Stimulated activated CD8-positive, alpha-beta memory T cell treated with anti-CD3 and anti-CD28 coated beads, Interleukin-15, amount 100 ng/mL, for 48 hours (primary cell): Measurements from ENCODE around the gene FAM50A.

Source experiments
- DNase-seq, 2 donors: peaks; one replicate each; pipeline ENCODE4 v3.0.0-alpha.2; 2020; ENCODE audit warnings: low read depth in 2 of 2

FAM50A gene

GRCh38 chrX:154440623-154441357, 3.2 kb upstream of the FAM50A start:
- DNase-seq, result no peak

GRCh38 chrX:154441564-154441963, 2.4 kb upstream of the FAM50A start:
- DNase-seq, result no peak

- DNase-seq, result no peak
Measured at GRCh38 chrX:154441984-154442707, 1.8 kb upstream of the FAM50A start.

- DNase-seq, result no peak
Measured at GRCh38 chrX:154443479-154443910, 446 bp upstream of the FAM50A start.

GRCh38 chrX:154444755-154445246, 860 bp downstream of the FAM50A start:
- DNase-seq, result no peak

- DNase-seq, result no peak
Measured at GRCh38 chrX:154445776-154446175, 1.8 kb downstream of the FAM50A start.

GRCh38 chrX:154446430-154446829, 2.5 kb downstream of the FAM50A start:
- DNase-seq, result no peak

GRCh38 chrX:154448484-154448883, 4.5 kb downstream of the FAM50A start:
- DNase-seq, result no peak

GRCh38 chrX:154449618-154450017, 5.7 kb downstream of the FAM50A start:
- DNase-seq, result no peak

- no peak for DNase-seq
Measured at GRCh38 chrX:154450312-154450711, 6.4 kb downstream of the FAM50A start.

- DNase-seq, result no peak
Measured at GRCh38 chrX:154452823-154453222, 8.9 kb downstream of the FAM50A start.

- DNase-seq, result peak in 1 of 2 donors; percentile 42
Measured at GRCh38 chrX:154457491-154458115, 13.7 kb downstream of the FAM50A start.

GRCh38 chrX:154458116-154458953, 14.4 kb downstream of the FAM50A start, which contains the start of gene PLXNA3:
Gene PLXNA3, plus strand, starts transcription at chrX:154458281. Its CDS starts 1,903 bp downstream, at chrX:154460184.
- DNase-seq, result peak; percentile 37 to 39

- no peak for DNase-seq
Measured at GRCh38 chrX:154458954-154459778, 15.2 kb downstream of the FAM50A start.

GRCh38 chrX:154459832-154460231, 15.9 kb downstream of the FAM50A start:
- DNase-seq, result no peak

GRCh38 chrX:154460326-154460725, 16.4 kb downstream of the FAM50A start:
- DNase-seq, result no peak

- DNase-seq, result no peak
Measured at GRCh38 chrX:154462396-154462795, 18.5 kb downstream of the FAM50A start.

GRCh38 chrX:154463611-154464220, 19.8 kb downstream of the FAM50A start:
- DNase-seq, result no peak

GRCh38 chrX:154464806-154465365, 20.9 kb downstream of the FAM50A start:
- DNase-seq, result no peak

- DNase-seq, result no peak
Measured at GRCh38 chrX:154465601-154466000, 21.7 kb downstream of the FAM50A start.
